WTC11 (cell line): Measurements from ENCODE around the gene POLD1.

Experiments used
- CTCF ChIP-seq: fragments of 200-600 bp; IDR thresholded peaks from 2 replicates; pipeline ENCODE4 v1.8.0; 2022; ENCODE audit warnings: antibody characterized with exemption
- HMGXB4 ChIP-seq: sonication (generic); formaldehyde crosslinking; IDR thresholded peaks from 2 replicates; pipeline ENCODE4 v1.8.1; 2023; ENCODE audit warnings: mild to moderate bottlenecking, moderate library complexity, missing genetic modification reagents
- IRF2 ChIP-seq: sonication (generic); formaldehyde crosslinking; IDR thresholded peaks from 2 replicates; pipeline ENCODE4 v1.8.0; 2022; ENCODE audit warnings: low read depth, missing genetic modification reagents, borderline replicate concordance
- NR2C2 ChIP-seq: sonication (generic); formaldehyde crosslinking; IDR thresholded peaks from 2 replicates; pipeline ENCODE4 v1.8.0; 2022; ENCODE audit warnings: mild to moderate bottlenecking, missing genetic modification reagents
- TCF7 ChIP-seq: sonication (generic); formaldehyde crosslinking; IDR thresholded peaks from 2 replicates; pipeline ENCODE4 v1.8.0; 2022; ENCODE audit warnings: mild to moderate bottlenecking, low read depth, missing genetic modification reagents, moderate library complexity
- USF1 ChIP-seq: sonication (generic); formaldehyde crosslinking; IDR thresholded peaks from 2 replicates; pipeline ENCODE4 v1.8.0; 2022; ENCODE audit warnings: mild to moderate bottlenecking, missing genetic modification reagents
- ZBTB21 ChIP-seq: sonication (generic); formaldehyde crosslinking; IDR thresholded peaks from 2 replicates; pipeline ENCODE4 v1.8.1; 2023; ENCODE audit warnings: mild to moderate bottlenecking, missing genetic modification reagents, borderline replicate concordance
- TF ChIP-seq, protein P1 (sequence below): sonication (generic); formaldehyde crosslinking; IDR thresholded peaks from 2 replicates; pipeline ENCODE4 v1.8.1; 2022; ENCODE audit warnings: low read depth, missing genetic modification reagents, borderline replicate concordance
- TF ChIP-seq, protein P2 (sequence below): sonication (generic); formaldehyde crosslinking; IDR thresholded peaks from 2 replicates; pipeline ENCODE4 v1.8.1; 2022; ENCODE audit warnings: mild to moderate bottlenecking, missing genetic modification reagents, moderate library complexity, borderline replicate concordance
- TF ChIP-seq, protein P3 (sequence below): sonication (generic); formaldehyde crosslinking; IDR thresholded peaks from 2 replicates; pipeline ENCODE4 v1.8.1; 2022; ENCODE audit warnings: low read depth, mild to moderate bottlenecking, moderate library complexity, missing genetic modification reagents, borderline replicate concordance

DNA sequence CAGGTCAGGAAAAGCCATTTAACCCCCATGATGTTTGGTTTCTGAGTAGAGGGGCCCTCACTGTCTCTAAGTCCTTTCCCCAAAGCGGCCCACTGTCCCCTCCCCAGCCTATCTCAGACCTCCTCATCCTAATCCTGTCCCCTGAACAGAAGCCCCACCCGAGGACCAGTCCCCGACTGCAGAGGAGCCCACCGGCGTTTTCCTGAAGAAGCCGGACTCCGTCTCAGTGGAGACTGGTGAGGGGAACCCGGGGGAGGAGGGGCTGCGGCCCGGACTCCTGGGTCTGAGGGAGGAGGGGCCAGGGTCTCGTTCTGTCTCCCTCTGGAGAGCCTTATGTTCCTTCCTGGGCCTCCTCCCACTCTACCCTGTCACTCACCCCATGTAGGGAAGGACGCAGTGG, 51.5 kb downstream of the POLD1 start:
- TF ChIP-seq CTCF = no peak
- TF ChIP-seq IRF2 (CRISPR knock-in tag) = no peak
- no peak for TF ChIP-seq HMGXB4 (CRISPR knock-in tag)
- TF ChIP-seq, protein P1, sequence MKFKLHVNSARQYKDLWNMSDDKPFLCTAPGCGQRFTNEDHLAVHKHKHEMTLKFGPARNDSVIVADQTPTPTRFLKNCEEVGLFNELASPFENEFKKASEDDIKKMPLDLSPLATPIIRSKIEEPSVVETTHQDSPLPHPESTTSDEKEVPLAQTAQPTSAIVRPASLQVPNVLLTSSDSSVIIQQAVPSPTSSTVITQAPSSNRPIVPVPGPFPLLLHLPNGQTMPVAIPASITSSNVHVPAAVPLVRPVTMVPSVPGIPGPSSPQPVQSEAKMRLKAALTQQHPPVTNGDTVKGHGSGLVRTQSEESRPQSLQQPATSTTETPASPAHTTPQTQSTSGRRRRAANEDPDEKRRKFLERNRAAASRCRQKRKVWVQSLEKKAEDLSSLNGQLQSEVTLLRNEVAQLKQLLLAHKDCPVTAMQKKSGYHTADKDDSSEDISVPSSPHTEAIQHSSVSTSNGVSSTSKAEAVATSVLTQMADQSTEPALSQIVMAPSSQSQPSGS (CRISPR knock-in tag) = no peak
- TF ChIP-seq TCF7 (CRISPR knock-in tag) = no peak
- TF ChIP-seq, protein P2, sequence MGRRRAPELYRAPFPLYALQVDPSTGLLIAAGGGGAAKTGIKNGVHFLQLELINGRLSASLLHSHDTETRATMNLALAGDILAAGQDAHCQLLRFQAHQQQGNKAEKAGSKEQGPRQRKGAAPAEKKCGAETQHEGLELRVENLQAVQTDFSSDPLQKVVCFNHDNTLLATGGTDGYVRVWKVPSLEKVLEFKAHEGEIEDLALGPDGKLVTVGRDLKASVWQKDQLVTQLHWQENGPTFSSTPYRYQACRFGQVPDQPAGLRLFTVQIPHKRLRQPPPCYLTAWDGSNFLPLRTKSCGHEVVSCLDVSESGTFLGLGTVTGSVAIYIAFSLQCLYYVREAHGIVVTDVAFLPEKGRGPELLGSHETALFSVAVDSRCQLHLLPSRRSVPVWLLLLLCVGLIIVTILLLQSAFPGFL (CRISPR knock-in tag) = no peak
- TF ChIP-seq NR2C2 (CRISPR knock-in tag) = no peak
- no peak for TF ChIP-seq ZBTB21 (CRISPR knock-in tag)
- TF ChIP-seq, protein P3, sequence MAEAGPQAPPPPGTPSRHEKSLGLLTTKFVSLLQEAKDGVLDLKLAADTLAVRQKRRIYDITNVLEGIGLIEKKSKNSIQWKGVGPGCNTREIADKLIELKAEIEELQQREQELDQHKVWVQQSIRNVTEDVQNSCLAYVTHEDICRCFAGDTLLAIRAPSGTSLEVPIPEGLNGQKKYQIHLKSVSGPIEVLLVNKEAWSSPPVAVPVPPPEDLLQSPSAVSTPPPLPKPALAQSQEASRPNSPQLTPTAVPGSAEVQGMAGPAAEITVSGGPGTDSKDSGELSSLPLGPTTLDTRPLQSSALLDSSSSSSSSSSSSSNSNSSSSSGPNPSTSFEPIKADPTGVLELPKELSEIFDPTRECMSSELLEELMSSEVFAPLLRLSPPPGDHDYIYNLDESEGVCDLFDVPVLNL = no peak
- no peak for TF ChIP-seq USF1 (CRISPR knock-in tag)
